ENCODE data around the gene ALG14.

Gene ALG14

DNA sequence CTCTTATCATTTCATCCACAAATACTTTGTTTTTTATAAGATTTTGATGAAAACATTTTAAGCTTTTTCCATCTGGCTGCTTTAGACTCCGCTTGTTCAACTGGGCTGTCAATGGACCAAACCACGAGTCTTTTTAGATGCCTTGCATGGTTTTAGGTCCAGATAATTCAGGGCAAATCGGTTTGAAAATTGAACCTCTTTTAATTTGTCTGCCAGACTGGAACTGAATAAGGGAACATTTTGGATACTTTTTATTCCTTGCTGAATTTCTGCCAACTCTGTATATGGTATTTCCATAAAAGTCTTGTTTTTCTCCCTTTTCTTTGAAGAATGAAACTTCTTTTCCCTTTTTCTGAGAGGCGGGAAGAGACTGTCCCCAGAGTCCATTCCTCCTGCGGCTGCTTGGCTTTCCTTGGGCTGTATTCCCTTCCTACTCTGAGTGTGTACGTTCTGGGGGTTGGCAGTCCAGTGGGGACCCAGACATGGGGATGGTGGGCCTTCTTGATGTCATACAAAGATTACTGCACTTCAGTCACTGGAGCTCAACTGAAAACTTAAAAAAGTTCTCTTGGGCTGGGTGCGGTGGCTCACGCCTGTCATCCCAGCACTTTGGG, 99.3 kb downstream of the ALG14 start:
- Histone ChIP-seq H3K79me2 (ENCODE audit: control insufficient read depth, low read length) (no peaks in the 10 kb centered on the region), H3K27me3 (ENCODE audit: control insufficient read depth, low read length) (no peaks in the 10 kb centered on the region), H3K4me2 (ENCODE audit: low read length) (no peak overlapping the region), H3K4me1 (ENCODE audit: control insufficient read depth, low read length) (peaks cover 2% of the 10 kb centered on the region), H3K9me2 (replicated peaks; ENCODE audit: control insufficient read depth, low read length) (no peaks in the 10 kb centered on the region), H4K20me1 (ENCODE audit: control insufficient read depth, insufficient read depth, low read depth, low read length) (no peaks in the 10 kb centered on the region), H3K9me3 (ENCODE audit: control insufficient read depth, insufficient read depth, low read length) (no peaks in the 10 kb centered on the region), H3K4me3 (ENCODE audit: low read length) (no peak overlapping the region), H3K27ac (ENCODE audit: low read depth, low read length) (no peak overlapping the region), H3K36me3 (ENCODE audit: control insufficient read depth, low read length) (no peaks in the 10 kb centered on the region), H3F3A (ENCODE audit: control insufficient read depth, insufficient read depth) (no peaks in the 10 kb centered on the region)
- no peak for TF ChIP-seq CTCF (IDR thresholded peaks at IDR 0.05; ENCODE audit: low read depth, low read length, poor library complexity, severe bottlenecking)
- no peak for TF ChIP-seq EZH2phosphoT487 (IDR thresholded peaks at IDR 0.05; ENCODE audit: borderline replicate concordance, low read length)

GRCh38 chr1:94971491-94971924, 101.2 kb downstream of the ALG14 start:
- H3K4me2 ChIP-seq (ENCODE audit: low read length), result no peak overlapping the region
- H3K9me2 ChIP-seq (replicated peaks; ENCODE audit: control insufficient read depth, low read length), result no peaks in the 10 kb centered on the region
- H3K36me3 ChIP-seq (ENCODE audit: control insufficient read depth, low read length), result no peaks in the 10 kb centered on the region
- H3K79me2 ChIP-seq (ENCODE audit: control insufficient read depth, low read length), result no peaks in the 10 kb centered on the region
- H3K27me3 ChIP-seq (ENCODE audit: control insufficient read depth, low read length), result no peaks in the 10 kb centered on the region
- TF ChIP-seq EZH2phosphoT487 (IDR thresholded peaks at IDR 0.05; ENCODE audit: borderline replicate concordance, low read length) (no peak), CTCF (IDR thresholded peaks at IDR 0.05; ENCODE audit: low read depth, low read length, poor library complexity, severe bottlenecking) (no peak)
- H3K27ac ChIP-seq (ENCODE audit: low read depth, low read length), result no peak overlapping the region
- no peaks in the 10 kb centered on the region for H3K4me1 ChIP-seq (ENCODE audit: control insufficient read depth, low read length)
- H3K9me3 ChIP-seq (ENCODE audit: control insufficient read depth, insufficient read depth, low read length), result no peaks in the 10 kb centered on the region
- no peak overlapping the region for H3K4me3 ChIP-seq (ENCODE audit: low read length)
- no peaks in the 10 kb centered on the region for H3F3A ChIP-seq (ENCODE audit: control insufficient read depth, insufficient read depth)
- H4K20me1 ChIP-seq (ENCODE audit: control insufficient read depth, insufficient read depth, low read depth, low read length), result no peaks in the 10 kb centered on the region

DNA sequence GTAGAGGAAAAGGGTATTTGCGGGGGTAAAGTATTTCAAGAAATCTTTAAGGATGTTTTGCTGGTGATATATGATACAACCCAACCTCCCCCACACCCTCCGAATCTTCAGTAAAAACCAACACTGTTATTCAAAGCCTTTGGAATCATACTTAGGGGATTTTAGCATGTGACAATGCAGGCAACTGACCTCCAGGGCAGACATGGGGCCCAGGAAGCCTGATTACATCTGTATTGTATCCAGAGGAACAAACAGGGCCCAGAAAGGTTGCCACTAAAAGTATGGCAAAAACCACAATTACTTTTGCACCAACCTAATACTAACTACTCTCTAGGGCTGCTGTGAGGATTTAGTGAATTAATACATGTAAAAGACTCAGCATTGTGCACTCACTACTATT, 102.0 kb downstream of the ALG14 start:
- TF ChIP-seq EZH2phosphoT487 (IDR thresholded peaks at IDR 0.05; ENCODE audit: borderline replicate concordance, low read length) (no peak), CTCF (IDR thresholded peaks at IDR 0.05; ENCODE audit: low read depth, low read length, poor library complexity, severe bottlenecking) (no peak)
- H3K27ac ChIP-seq (ENCODE audit: low read depth, low read length), result no peak overlapping the region

More for the DNA sequence above, 102.0 kb downstream of the ALG14 start:
- no peaks in the 10 kb centered on the region for H3F3A ChIP-seq (ENCODE audit: control insufficient read depth, insufficient read depth)
- H3K4me1 ChIP-seq (ENCODE audit: control insufficient read depth, low read length), result peaks cover 5% of the 10 kb centered on the region
- H3K9me2 ChIP-seq (replicated peaks; ENCODE audit: control insufficient read depth, low read length), result no peaks in the 10 kb centered on the region
- no peaks in the 10 kb centered on the region for H3K9me3 ChIP-seq (ENCODE audit: control insufficient read depth, insufficient read depth, low read length)
- no peaks in the 10 kb centered on the region for H3K79me2 ChIP-seq (ENCODE audit: control insufficient read depth, low read length)
- no peaks in the 10 kb centered on the region for H3K36me3 ChIP-seq (ENCODE audit: control insufficient read depth, low read length)
- no peak overlapping the region for H3K4me3 ChIP-seq (ENCODE audit: low read length)
- no peaks in the 10 kb centered on the region for H3K27me3 ChIP-seq (ENCODE audit: control insufficient read depth, low read length)
- H3K4me2 ChIP-seq (ENCODE audit: low read length), result no peak overlapping the region
- no peaks in the 10 kb centered on the region for H4K20me1 ChIP-seq (ENCODE audit: control insufficient read depth, insufficient read depth, low read depth, low read length)

Measured in DOHH2 (cell line).